Epidermal melanocyte (primary cell): ENCODE measurements around the gene ARHGAP6.
"Not testable (repeated sequence)": the region's sequence is repeated elsewhere in the genome, so short reads cannot be mapped to it uniquely, and the experiment has no call there.

Experiments used
- DNase-seq: peaks from one replicate; pipeline ENCODE4 v3.0.0; 2011; ENCODE audit warnings: low spot score; ENCODE audit not compliant: insufficient read length

The ARHGAP6 gene

GRCh38 chrX:11171956-11172355 is 493.8 kb downstream of the ARHGAP6 start:
- DNase-seq, result no peak

GRCh38 chrX:11164433-11164832 is 501.3 kb downstream of the ARHGAP6 start:
- no peak for DNase-seq

- no peak for DNase-seq
Observed at GRCh38 chrX:11159149-11159548, 506.6 kb downstream of the ARHGAP6 start.

- no peak for DNase-seq
Observed at GRCh38 chrX:11151799-11152559, 513.7 kb downstream of the ARHGAP6 start.

- no peak for DNase-seq
Observed at GRCh38 chrX:11148401-11148800, 517.3 kb downstream of the ARHGAP6 start.

- no peak for DNase-seq
Observed at GRCh38 chrX:11146411-11146810, 519.3 kb downstream of the ARHGAP6 start.

- DNase-seq, result peak; percentile 54
Observed at GRCh38 chrX:11143931-11144678, 521.6 kb downstream of the ARHGAP6 start.

- DNase-seq, result no peak
Observed at GRCh38 chrX:11138498-11139390, 527.0 kb downstream of the ARHGAP6 start.

GRCh38 chrX:11137543-11138139 is 528.1 kb downstream of the ARHGAP6 start:
- DNase-seq, result no peak

GRCh38 chrX:11135564-11136185 is 530.0 kb downstream of the ARHGAP6 start:
- no peak for DNase-seq

- DNase-seq, result no peak
Observed at GRCh38 chrX:11131146-11131545, 534.6 kb downstream of the ARHGAP6 start.

- DNase-seq, result no peak
Observed at GRCh38 chrX:11130136-11130535, 535.6 kb downstream of the ARHGAP6 start.

GRCh38 chrX:11129534-11130105 is 536.1 kb downstream of the ARHGAP6 start:
- no peak for DNase-seq

GRCh38 chrX:11125060-11125459 is 540.7 kb downstream of the ARHGAP6 start:
- no peak for DNase-seq

GRCh38 chrX:11124112-11124511 is 541.6 kb downstream of the ARHGAP6 start:
- DNase-seq, result no peak

- DNase-seq, result not testable (repeated sequence)
Observed at GRCh38 chrX:11123087-11123486, 542.6 kb downstream of the ARHGAP6 start.

- no peak for DNase-seq
Observed at GRCh38 chrX:11119313-11119943, 546.3 kb downstream of the ARHGAP6 start.

GRCh38 chrX:11117745-11118144 is 548.0 kb downstream of the ARHGAP6 start:
- no peak for DNase-seq

GRCh38 chrX:11113731-11114130 is 552.0 kb downstream of the ARHGAP6 start:
- no peak for DNase-seq

GRCh38 chrX:11111947-11112346 is 553.8 kb downstream of the ARHGAP6 start:
- DNase-seq, result no peak
